GM18507 (cell line): ENCODE measurements around the gene ABCB1.
"Not testable (repeated sequence)": the region's sequence is repeated elsewhere in the genome, so short reads cannot be mapped to it uniquely, and the experiment has no call there.

Experiments
- DNase-seq: peaks from one replicate; pipeline ENCODE4 v3.0.0; 2011; ENCODE audit warnings: low read depth; ENCODE audit not compliant: insufficient read length; ENCODE audit errors: extremely low spot score
- FAIRE-seq: peaks from 2 replicates; lab custom pipeline; 2011; peaks lifted over from hg19 to GRCh38; lab: Jason Lieb, UNC

ABCB1 gene

GRCh38 chr7:87581723-87582122, 19.0 kb downstream of the ABCB1 start:
- DNase-seq (no peak), FAIRE-seq (no peak)

GRCh38 chr7:87580636-87581035, 20.0 kb downstream of the ABCB1 start:
- DNase-seq: no peak
- no peak for FAIRE-seq

GRCh38 chr7:87575521-87575920, 25.2 kb downstream of the ABCB1 start:
- FAIRE-seq: no peak
- DNase-seq: no peak

GRCh38 chr7:87574630-87575029, 26.1 kb downstream of the ABCB1 start:
- FAIRE-seq (no peak), DNase-seq (no peak)

- not testable (repeated sequence) for FAIRE-seq, DNase-seq
Measured at GRCh38 chr7:87572513-87572912, 28.2 kb downstream of the ABCB1 start.

- no peak for DNase-seq
- FAIRE-seq: no peak
Measured at GRCh38 chr7:87570178-87570577, 30.5 kb downstream of the ABCB1 start.

- DNase-seq: no peak
- no peak for FAIRE-seq
Measured at GRCh38 chr7:87567052-87567451, 33.6 kb downstream of the ABCB1 start.

GRCh38 chr7:87566311-87566900, 34.3 kb downstream of the ABCB1 start:
- FAIRE-seq (no peak), DNase-seq (no peak)

GRCh38 chr7:87565877-87566276, 34.8 kb downstream of the ABCB1 start:
- FAIRE-seq (no peak), DNase-seq (no peak)

- DNase-seq (no peak), FAIRE-seq (peak; percentile 83)
Measured at GRCh38 chr7:87564296-87564963, 36.3 kb downstream of the ABCB1 start.

GRCh38 chr7:87561702-87562101, 39.0 kb downstream of the ABCB1 start:
- DNase-seq (no peak), FAIRE-seq (no peak)

GRCh38 chr7:87561102-87561501, 39.6 kb downstream of the ABCB1 start:
- DNase-seq (no peak), FAIRE-seq (no peak)

GRCh38 chr7:87552351-87552900, 48.3 kb downstream of the ABCB1 start:
- no peak for DNase-seq
- FAIRE-seq: no peak

- FAIRE-seq: no peak
Measured at GRCh38 chr7:87548123-87548919, 52.4 kb downstream of the ABCB1 start.

GRCh38 chr7:87545760-87546159, 54.9 kb downstream of the ABCB1 start:
- DNase-seq: no peak
- no peak for FAIRE-seq

More at GRCh38 chr7:87548123-87548919, 52.4 kb downstream of the ABCB1 start:
- DNase-seq: no peak

GRCh38 chr7:87543623-87544022, 57.1 kb downstream of the ABCB1 start:
- DNase-seq (no peak), FAIRE-seq (no peak)

GRCh38 chr7:87541648-87542047, 59.0 kb downstream of the ABCB1 start:
- DNase-seq: no peak
- FAIRE-seq: no peak

GRCh38 chr7:87538052-87538451, 62.6 kb downstream of the ABCB1 start:
- FAIRE-seq: no peak

GRCh38 chr7:87534072-87534471, 66.6 kb downstream of the ABCB1 start:
- no peak for FAIRE-seq
- no peak for DNase-seq

More at GRCh38 chr7:87538052-87538451, 62.6 kb downstream of the ABCB1 start:
- no peak for DNase-seq

- no peak for FAIRE-seq
Measured at GRCh38 chr7:87530126-87530525, 70.6 kb downstream of the ABCB1 start.

More at GRCh38 chr7:87530126-87530525, 70.6 kb downstream of the ABCB1 start:
- no peak for DNase-seq
